ENCODE data around the gene CFAP68.
A peak's percentile ranks its signal among the peaks of the same experiment; 100 is the strongest.

Gene CFAP68

DNA sequence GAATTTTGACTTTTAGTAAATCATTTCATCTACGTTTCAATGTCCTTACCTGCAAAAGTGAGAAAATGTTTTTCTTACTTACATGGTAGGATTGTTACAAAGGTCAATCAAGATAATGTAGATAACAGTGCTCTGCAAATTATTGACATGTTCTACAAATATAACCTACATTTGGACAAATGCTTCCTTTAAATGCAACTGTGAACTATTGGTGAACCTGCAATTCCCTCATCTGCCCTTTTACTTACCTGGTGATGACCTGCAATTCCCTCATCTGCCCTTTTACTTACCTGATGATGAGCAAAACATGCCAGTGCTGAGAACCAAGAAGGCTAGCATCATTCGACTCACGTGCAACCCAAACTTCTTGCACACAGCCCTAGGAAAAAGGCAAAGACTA lies 19.1 kb upstream of the CFAP68 start:
- TF ChIP-seq, protein P1, sequence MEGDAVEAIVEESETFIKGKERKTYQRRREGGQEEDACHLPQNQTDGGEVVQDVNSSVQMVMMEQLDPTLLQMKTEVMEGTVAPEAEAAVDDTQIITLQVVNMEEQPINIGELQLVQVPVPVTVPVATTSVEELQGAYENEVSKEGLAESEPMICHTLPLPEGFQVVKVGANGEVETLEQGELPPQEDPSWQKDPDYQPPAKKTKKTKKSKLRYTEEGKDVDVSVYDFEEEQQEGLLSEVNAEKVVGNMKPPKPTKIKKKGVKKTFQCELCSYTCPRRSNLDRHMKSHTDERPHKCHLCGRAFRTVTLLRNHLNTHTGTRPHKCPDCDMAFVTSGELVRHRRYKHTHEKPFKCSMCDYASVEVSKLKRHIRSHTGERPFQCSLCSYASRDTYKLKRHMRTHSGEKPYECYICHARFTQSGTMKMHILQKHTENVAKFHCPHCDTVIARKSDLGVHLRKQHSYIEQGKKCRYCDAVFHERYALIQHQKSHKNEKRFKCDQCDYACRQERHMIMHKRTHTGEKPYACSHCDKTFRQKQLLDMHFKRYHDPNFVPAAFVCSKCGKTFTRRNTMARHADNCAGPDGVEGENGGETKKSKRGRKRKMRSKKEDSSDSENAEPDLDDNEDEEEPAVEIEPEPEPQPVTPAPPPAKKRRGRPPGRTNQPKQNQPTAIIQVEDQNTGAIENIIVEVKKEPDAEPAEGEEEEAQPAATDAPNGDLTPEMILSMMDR (IDR thresholded peaks at IDR 0.05; ENCODE audit: low read depth, low read length): no peak
- no peak for DNase-seq (ENCODE audit: low read depth in 2 of 2)
- H3K4me3 ChIP-seq (replicated peaks in 1 of 2; ENCODE audit: low read depth in 2 of 2, low read length in 2 of 2): no peak overlapping the region

DNA sequence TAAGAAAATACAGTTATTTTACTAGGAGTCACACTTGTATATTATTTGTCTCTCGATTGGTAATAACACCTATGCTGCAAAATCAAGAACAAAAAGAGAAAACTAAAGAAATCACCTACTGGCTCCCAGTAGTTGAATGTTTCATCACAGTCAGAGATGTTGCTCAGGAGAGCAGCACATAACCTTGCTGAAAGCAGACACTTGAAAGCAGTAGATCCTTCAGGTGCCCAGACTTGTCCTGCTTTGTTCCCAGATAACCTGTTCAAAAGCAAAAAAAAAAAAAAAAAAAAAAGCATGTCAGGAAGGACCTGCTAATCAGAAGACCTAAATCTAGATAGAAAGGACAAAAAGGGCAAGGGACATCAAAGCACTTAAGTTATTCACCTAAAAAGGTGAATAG lies 9.2 kb upstream of the CFAP68 start:
- TF ChIP-seq, protein P1 (IDR thresholded peaks at IDR 0.05; ENCODE audit: low read depth, low read length): no peak
- DNase-seq (ENCODE audit: low read depth in 2 of 2): no peak
- no peak overlapping the region for H3K4me3 ChIP-seq (replicated peaks in 1 of 2; ENCODE audit: low read depth in 2 of 2, low read length in 2 of 2)

DNA sequence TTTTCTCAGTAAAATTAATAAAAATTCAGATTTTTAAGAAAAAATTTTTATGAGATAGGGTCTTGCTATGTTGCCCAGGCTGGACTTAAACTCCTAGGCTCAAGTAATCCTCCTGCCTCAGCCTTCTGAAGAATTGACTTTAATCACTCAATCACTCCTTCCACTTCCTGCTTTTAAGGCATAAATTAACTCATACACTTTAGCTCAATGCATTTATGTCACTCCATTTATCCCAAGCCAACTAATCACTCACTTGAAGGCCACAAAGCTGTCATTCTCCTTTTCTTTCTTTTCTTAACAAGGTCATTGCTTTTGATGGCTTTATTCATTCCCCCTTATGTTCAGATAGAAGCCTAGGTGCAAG lies 8.8 kb upstream of the CFAP68 start:
- TF ChIP-seq, protein P1 (IDR thresholded peaks at IDR 0.05; ENCODE audit: low read depth, low read length): no peak
- no peak for DNase-seq (ENCODE audit: low read depth in 2 of 2)
- peak overlapping the region; percentile 73 to 89 for H3K4me3 ChIP-seq (replicated peaks in 1 of 2; ENCODE audit: low read depth in 2 of 2, low read length in 2 of 2)

DNA sequence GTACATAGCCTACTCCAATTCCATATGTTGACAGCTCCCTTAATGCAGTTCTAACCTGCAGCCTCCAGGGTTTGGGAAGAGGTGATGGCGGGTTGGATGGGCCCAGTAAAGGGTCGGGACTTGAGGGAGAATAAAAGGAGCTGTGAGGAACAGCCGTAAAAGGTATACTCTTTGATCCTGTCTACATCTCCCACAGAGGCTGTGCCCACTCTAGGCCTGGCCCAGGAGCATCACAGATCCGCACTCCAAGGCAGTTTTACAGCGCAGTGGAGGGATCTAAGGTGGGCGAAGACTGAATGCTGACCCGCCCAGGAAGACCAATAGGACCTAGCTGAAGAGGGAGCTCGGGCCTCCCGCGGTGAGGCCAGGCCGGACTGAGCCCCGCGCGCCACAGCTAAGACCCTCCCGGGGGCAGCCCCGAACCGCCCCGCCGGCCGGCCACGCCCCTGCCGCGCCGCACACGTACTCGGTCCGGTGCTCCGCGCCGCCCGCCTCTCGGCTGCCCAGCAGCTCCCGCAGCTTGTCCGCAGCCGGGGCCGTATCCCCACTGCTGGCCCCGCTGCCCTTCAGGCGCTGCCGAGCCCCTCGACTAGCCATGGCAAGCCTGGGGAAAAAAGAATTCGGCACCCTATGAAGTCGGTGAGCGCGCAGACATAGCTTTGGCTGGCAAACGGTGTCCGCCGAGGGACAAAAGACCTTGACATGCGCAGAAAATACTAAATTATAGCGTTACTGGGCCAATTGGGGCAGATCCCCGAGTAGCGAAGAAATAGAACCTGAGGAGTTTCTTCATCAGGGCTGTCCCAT lies 8.3 kb upstream of the CFAP68 start, which contains the start of gene ALG9:
ALG9 (minus strand) TSS at position 696 of the 807 bp plus-strand sequence; CDS start at position 597, 99 bp downstream.
- peak; percentile 88 to 89 for DNase-seq (ENCODE audit: low read depth in 2 of 2)
- H3K4me3 ChIP-seq (replicated peaks in 1 of 2; ENCODE audit: low read depth in 2 of 2, low read length in 2 of 2): peak within 1 kb of the TSS; percentile 73 to 89
- TF ChIP-seq, protein P1 (IDR thresholded peaks at IDR 0.05; ENCODE audit: low read depth, low read length): peak; percentile 49

DNA sequence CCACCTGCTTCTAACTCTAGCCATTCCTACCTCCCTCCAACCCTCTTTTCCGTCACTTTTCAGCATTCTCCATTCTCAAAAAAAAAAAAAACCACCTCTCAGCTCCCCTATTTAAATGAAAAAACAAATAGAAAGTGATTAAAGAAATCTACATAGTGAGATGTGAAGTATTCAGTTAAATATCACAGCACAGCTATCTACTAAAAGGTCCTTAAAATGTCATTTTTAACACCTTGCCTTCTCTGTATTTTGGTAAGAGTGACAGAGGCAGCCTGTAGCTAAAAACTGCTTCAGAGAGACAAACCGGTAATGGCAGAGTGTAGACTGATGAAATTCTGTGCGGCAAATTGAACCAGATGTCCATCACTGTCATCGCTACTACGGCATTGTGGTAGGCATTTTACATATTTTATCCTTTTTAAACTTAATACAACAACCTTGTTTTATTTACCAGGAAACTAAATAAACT lies 7.6 kb upstream of the CFAP68 start:
- H3K4me3 ChIP-seq (replicated peaks in 1 of 2; ENCODE audit: low read depth in 2 of 2, low read length in 2 of 2): peak overlapping the region; percentile 73 to 89
- TF ChIP-seq, protein P1 (IDR thresholded peaks at IDR 0.05; ENCODE audit: low read depth, low read length): no peak
- no peak for DNase-seq (ENCODE audit: low read depth in 2 of 2)

DNA sequence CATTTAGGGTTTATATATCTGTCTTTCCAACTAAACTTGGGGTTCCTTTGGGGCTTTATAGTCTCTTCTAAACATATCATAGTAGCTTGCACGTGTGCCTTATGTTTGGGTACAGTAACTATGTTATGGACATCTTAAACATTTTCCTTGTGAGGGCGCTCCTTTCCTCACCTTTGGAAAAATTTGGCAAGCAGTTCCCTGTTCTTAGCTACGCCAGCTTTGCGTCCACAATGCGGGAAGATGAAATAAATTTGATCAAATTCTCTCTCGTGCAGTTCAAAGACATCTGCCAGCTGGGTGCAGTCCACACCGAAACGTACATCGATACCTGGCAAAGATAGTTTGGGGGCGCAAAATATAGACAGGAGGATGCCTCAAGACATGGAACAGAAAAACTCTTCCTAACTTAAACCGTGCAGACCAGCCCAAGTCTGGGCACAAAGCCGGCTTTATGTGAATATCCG lies 924 bp upstream of the CFAP68 start:
- H3K4me3 ChIP-seq (replicated peaks in 1 of 2; ENCODE audit: low read depth in 2 of 2, low read length in 2 of 2): peak overlapping the region; percentile 56 to 66
- TF ChIP-seq, protein P1 (IDR thresholded peaks at IDR 0.05; ENCODE audit: low read depth, low read length): no peak
- DNase-seq (ENCODE audit: low read depth in 2 of 2): peak in 1 of 2 donors; percentile 43
